ENCODE results near the gene BBS5.

BBS5 gene

DNA sequence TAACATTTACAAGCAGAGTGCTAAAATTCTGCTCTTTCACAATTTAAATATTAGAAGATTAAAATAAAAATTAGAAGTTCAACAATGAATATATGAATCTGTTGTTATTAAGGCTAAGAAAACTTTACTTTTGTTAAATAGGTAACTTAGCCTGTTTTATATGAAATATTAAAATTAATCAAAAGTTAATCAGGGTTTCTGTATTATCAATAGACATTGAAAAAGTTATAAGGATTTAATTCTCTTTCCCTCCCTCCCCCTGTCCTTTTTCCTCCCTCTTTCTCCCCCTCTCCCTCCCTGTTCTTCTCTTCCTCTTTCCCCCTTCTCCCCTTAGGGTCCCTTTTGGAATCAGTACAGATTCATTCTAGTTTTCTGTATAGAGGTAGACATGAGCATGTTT, 12.1 kb downstream of the BBS5 start:
- peaks cover 19% of the 10 kb centered on the region for H3K36me3 ChIP-seq
- no peak for DNase-seq
- no peaks in the 10 kb centered on the region for H3K27me3 ChIP-seq (ENCODE audit: insufficient read depth, low read depth, severe bottlenecking)
- TF ChIP-seq, protein P1, sequence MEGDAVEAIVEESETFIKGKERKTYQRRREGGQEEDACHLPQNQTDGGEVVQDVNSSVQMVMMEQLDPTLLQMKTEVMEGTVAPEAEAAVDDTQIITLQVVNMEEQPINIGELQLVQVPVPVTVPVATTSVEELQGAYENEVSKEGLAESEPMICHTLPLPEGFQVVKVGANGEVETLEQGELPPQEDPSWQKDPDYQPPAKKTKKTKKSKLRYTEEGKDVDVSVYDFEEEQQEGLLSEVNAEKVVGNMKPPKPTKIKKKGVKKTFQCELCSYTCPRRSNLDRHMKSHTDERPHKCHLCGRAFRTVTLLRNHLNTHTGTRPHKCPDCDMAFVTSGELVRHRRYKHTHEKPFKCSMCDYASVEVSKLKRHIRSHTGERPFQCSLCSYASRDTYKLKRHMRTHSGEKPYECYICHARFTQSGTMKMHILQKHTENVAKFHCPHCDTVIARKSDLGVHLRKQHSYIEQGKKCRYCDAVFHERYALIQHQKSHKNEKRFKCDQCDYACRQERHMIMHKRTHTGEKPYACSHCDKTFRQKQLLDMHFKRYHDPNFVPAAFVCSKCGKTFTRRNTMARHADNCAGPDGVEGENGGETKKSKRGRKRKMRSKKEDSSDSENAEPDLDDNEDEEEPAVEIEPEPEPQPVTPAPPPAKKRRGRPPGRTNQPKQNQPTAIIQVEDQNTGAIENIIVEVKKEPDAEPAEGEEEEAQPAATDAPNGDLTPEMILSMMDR (IDR thresholded peaks at IDR 0.05; ENCODE audit: low read depth, low read length) = no peak
- H3K4me3 ChIP-seq (ENCODE audit: low read depth, low read length) = no peak overlapping the region
- H3K27ac ChIP-seq = no peak overlapping the region
- H3K9me3 ChIP-seq (ENCODE audit: severe bottlenecking) = no peaks in the 10 kb centered on the region

DNA sequence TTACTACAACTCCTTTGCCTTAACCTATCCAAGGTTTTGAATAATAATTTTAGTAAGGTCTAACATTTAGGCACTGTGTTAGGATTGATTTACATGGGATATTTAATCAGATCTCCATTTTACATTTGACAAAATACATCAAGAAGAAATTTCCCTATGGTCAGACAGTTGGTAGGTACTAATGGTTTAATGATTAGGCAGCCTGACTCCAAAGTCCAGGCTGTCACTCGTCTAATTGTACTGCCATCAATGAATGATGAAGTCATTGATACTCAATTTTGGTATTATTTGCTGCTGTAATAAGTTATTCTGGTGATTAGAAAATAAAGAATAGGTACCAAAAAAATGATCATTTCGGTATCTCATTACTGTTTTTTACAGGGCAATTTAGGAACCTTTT, 14.1 kb downstream of the BBS5 start:
- no peak for DNase-seq
- TF ChIP-seq, protein P1 (IDR thresholded peaks at IDR 0.05; ENCODE audit: low read depth, low read length) = no peak
- Histone ChIP-seq H3K27ac (no peak overlapping the region), H3K4me3 (ENCODE audit: low read depth, low read length) (no peak overlapping the region), H3K27me3 (ENCODE audit: insufficient read depth, low read depth, severe bottlenecking) (no peaks in the 10 kb centered on the region), H3K36me3 (peaks cover 14% of the 10 kb centered on the region), H3K9me3 (ENCODE audit: severe bottlenecking) (no peaks in the 10 kb centered on the region)

DNA sequence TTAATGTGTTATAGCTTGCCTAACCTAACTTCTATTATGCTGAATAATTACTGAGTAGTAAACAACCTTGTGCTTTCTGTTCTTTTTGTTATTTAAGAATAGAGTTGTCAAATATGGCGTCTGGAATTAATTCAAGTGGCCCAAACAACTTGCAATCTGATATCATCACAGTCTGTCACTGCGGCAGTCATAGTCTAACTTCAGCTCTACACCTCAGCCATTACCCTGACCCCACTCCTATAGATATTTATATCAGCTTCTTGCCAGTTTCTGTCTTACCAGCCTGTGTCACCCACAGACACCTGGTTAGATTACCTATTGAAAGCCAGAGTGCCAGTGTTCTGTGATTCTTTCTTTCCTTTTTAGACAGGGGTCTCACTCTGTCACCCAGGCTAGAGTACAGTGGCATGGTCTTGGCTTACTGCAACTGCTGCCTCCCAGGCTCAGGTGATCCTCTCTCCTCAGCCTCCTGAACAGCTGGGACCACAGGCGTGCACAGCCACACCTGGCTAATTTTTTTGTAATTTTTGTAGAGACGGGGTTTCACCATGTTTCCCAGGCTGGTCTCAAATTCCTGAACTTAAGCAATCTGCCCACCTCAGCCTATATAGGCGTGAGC, 16.1 kb downstream of the BBS5 start:
- TF ChIP-seq, protein P1 (IDR thresholded peaks at IDR 0.05; ENCODE audit: low read depth, low read length) = no peak
- H3K4me3 ChIP-seq (ENCODE audit: low read depth, low read length) = no peak overlapping the region
- DNase-seq = no peak
- peaks cover 11% of the 10 kb centered on the region for H3K36me3 ChIP-seq
- H3K9me3 ChIP-seq (ENCODE audit: severe bottlenecking) = no peaks in the 10 kb centered on the region
- H3K27me3 ChIP-seq (ENCODE audit: insufficient read depth, low read depth, severe bottlenecking) = no peaks in the 10 kb centered on the region
- no peak overlapping the region for H3K27ac ChIP-seq

DNA sequence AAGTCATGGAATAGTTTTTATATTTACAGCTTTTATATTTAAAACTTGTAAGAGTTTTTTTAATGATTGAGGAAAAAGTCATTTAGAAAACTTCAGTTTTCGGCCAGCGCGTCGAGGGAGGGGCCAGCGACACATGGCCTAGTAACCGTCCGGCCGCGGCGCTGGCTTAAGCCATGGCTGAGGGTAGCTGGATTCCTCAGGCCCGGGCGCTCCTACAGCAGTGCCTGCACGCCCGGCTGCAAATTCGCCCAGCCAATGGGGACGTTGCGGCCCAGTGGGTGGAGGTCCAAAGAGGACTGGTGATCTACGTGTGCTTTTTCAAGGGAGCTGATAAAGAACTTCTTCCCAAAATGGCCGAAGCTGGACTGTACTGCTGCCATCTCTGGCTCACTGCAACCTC, 25.4 kb downstream of the BBS5 start:
- peaks cover 23% of the 10 kb centered on the region for H3K36me3 ChIP-seq
- H3K27ac ChIP-seq = no peak overlapping the region
- H3K27me3 ChIP-seq (ENCODE audit: insufficient read depth, low read depth, severe bottlenecking) = no peaks in the 10 kb centered on the region
- H3K4me3 ChIP-seq (ENCODE audit: low read depth, low read length) = no peak overlapping the region
- DNase-seq = no peak
- TF ChIP-seq, protein P1 (IDR thresholded peaks at IDR 0.05; ENCODE audit: low read depth, low read length) = no peak
- no peaks in the 10 kb centered on the region for H3K9me3 ChIP-seq (ENCODE audit: severe bottlenecking)

DNA sequence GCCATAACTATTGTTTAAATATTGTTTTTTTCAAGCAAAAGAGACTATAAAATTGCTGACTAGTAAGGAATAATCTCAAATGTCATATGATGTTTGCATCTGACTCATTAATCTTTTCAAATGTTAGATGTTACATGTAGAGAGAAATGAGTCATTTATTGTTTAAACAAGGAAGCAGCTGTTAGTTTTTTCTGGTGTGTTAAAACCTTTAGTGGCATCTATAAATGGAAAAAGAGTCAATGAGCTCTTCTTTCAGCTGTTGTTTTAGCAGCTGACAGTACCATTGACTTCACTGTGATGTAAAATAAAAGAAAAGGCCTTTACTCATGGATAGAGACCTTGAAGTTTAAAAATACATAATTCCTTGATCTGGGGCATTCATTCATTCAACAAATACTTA, 28.4 kb downstream of the BBS5 start:
- DNase-seq = no peak
- peaks cover 12% of the 10 kb centered on the region for H3K36me3 ChIP-seq
- no peaks in the 10 kb centered on the region for H3K27me3 ChIP-seq (ENCODE audit: insufficient read depth, low read depth, severe bottlenecking)
- no peaks in the 10 kb centered on the region for H3K9me3 ChIP-seq (ENCODE audit: severe bottlenecking)
- H3K4me3 ChIP-seq (ENCODE audit: low read depth, low read length) = no peak overlapping the region
- H3K27ac ChIP-seq = no peak overlapping the region
- TF ChIP-seq, protein P1 (IDR thresholded peaks at IDR 0.05; ENCODE audit: low read depth, low read length) = no peak
